ENCODE data around the gene THRB.

- TF ChIP-seq NELFE (IDR thresholded peaks at IDR 0.05; ENCODE audit: insufficient read depth, insufficient read length) (no peak), ELF1 (tag; IDR thresholded peaks at IDR 0.05) (no peak), RAD51 (IDR thresholded peaks at IDR 0.05; ENCODE audit: borderline replicate concordance, low read depth) (no peak), NBN (IDR thresholded peaks at IDR 0.05; ENCODE audit: low read depth) (no peak), MXI1 (IDR thresholded peaks at IDR 0.05; ENCODE audit: low read depth, low read length) (no peak), CEBPB (tag; IDR thresholded peaks at IDR 0.05) (no peak), SAFB (IDR thresholded peaks at IDR 0.05; ENCODE audit: borderline replicate concordance, low read depth, low read length) (no peak), EZH2 (IDR thresholded peaks at IDR 0.05; ENCODE audit: borderline replicate concordance, low read depth, low read length) (no peak), E2F1 (CRISPR knock-in tag; IDR thresholded peaks at IDR 0.05) (no peak), POLR2AphosphoS2 (IDR thresholded peaks at IDR 0.05; ENCODE audit: low read length) (no peak), ZNF143 (CRISPR knock-in tag; IDR thresholded peaks at IDR 0.05) (no peak), NFIC (IDR thresholded peaks at IDR 0.05) (no peak)
- TF ChIP-seq, protein P1, sequence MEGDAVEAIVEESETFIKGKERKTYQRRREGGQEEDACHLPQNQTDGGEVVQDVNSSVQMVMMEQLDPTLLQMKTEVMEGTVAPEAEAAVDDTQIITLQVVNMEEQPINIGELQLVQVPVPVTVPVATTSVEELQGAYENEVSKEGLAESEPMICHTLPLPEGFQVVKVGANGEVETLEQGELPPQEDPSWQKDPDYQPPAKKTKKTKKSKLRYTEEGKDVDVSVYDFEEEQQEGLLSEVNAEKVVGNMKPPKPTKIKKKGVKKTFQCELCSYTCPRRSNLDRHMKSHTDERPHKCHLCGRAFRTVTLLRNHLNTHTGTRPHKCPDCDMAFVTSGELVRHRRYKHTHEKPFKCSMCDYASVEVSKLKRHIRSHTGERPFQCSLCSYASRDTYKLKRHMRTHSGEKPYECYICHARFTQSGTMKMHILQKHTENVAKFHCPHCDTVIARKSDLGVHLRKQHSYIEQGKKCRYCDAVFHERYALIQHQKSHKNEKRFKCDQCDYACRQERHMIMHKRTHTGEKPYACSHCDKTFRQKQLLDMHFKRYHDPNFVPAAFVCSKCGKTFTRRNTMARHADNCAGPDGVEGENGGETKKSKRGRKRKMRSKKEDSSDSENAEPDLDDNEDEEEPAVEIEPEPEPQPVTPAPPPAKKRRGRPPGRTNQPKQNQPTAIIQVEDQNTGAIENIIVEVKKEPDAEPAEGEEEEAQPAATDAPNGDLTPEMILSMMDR (IDR thresholded peaks at IDR 0.05 in 2 of 3, conservative IDR thresholded peaks at IDR 0.05 in 1 of 3; ENCODE audit: insufficient read depth in 2 of 3, low read depth in 1 of 3, low read length in 3 of 3) = no peak
These were observed 195.3 kb downstream of the THRB start for GRCh38 chr3:24299246-24299805.

Data from K562 (cell line).